ENCODE results near the gene ZNF488. TPM values are rescaled to one million over a fixed set of nuclear protein-coding genes. Genes with fewer than 3 reads are reported as not detected.

ZNF488 gene
- polyA plus RNA-seq, 1 donor from 2014 or later, result 0.85 TPM

- H3K79me2 ChIP-seq (replicated peaks; ENCODE audit: insufficient read depth, low read length), result no peaks in the 10 kb centered on the region
- H3K27ac ChIP-seq (ENCODE audit: low read length), result no peak overlapping the region
- H3K4me3 ChIP-seq (ENCODE audit: low read length), result no peak overlapping the region
- no peak for TF ChIP-seq TAF1 (IDR thresholded peaks at IDR 0.05; ENCODE audit: low read depth)
- TF ChIP-seq MXI1 (conservative IDR thresholded peaks at IDR 0.05; ENCODE audit: poor library complexity, severe bottlenecking), result no peak
- no peak for TF ChIP-seq EP300 (conservative IDR thresholded peaks at IDR 0.05; ENCODE audit: poor library complexity, severe bottlenecking)
- TF ChIP-seq POLR2AphosphoS5 (IDR thresholded peaks at IDR 0.05), result no peak
- no peak for TF ChIP-seq CTCF (IDR thresholded peaks at IDR 0.05; ENCODE audit: poor library complexity, severe bottlenecking)
- no peak for TF ChIP-seq REST (IDR thresholded peaks at IDR 0.05; ENCODE audit: borderline replicate concordance)
- no peak for TF ChIP-seq RAD21 (conservative IDR thresholded peaks at IDR 0.05)
- no peak for TF ChIP-seq SMC3 (conservative IDR thresholded peaks at IDR 0.05; ENCODE audit: poor library complexity)
- H3K9ac ChIP-seq (ENCODE audit: low read length), result no peak overlapping the region
- no peak overlapping the region for H2AFZ ChIP-seq (ENCODE audit: low read depth, low read length)
- H4K20me1 ChIP-seq (ENCODE audit: insufficient read depth), result no peaks in the 10 kb centered on the region
- no peak overlapping the region for H3K4me2 ChIP-seq (ENCODE audit: low read length)
- no peaks in the 10 kb centered on the region for H3K9me3 ChIP-seq (ENCODE audit: low read length)
- H3K36me3 ChIP-seq (ENCODE audit: insufficient read depth, low read length), result no peaks in the 10 kb centered on the region
- no peaks in the 10 kb centered on the region for H3K27me3 ChIP-seq (ENCODE audit: insufficient read depth, low read depth, low read length)
- no peaks in the 10 kb centered on the region for H3K9me2 ChIP-seq (ENCODE audit: insufficient read depth, low read length)
- H3F3A ChIP-seq (ENCODE audit: insufficient read depth, low read length, poor library complexity, severe bottlenecking), result no peaks in the 10 kb centered on the region
Observed at GRCh38 chr10:47334466-47335295, 49.4 kb downstream of the ZNF488 start.

- H3K27me3 ChIP-seq (ENCODE audit: insufficient read depth, low read depth, low read length), result no peaks in the 10 kb centered on the region
- H3K36me3 ChIP-seq (ENCODE audit: insufficient read depth, low read length), result no peaks in the 10 kb centered on the region
- no peak overlapping the region for H2AFZ ChIP-seq (ENCODE audit: low read depth, low read length)
- H3K9me3 ChIP-seq (ENCODE audit: low read length), result no peaks in the 10 kb centered on the region
- H3K9ac ChIP-seq (ENCODE audit: low read length), result no peak overlapping the region
- no peaks in the 10 kb centered on the region for H3K79me2 ChIP-seq (replicated peaks; ENCODE audit: insufficient read depth, low read length)
- H4K20me1 ChIP-seq (ENCODE audit: insufficient read depth), result no peaks in the 10 kb centered on the region
- H3K27ac ChIP-seq (ENCODE audit: low read length), result no peak overlapping the region
- H3K9me2 ChIP-seq (ENCODE audit: insufficient read depth, low read length), result no peaks in the 10 kb centered on the region
- H3F3A ChIP-seq (ENCODE audit: insufficient read depth, low read length, poor library complexity, severe bottlenecking), result no peaks in the 10 kb centered on the region
- no peak for TF ChIP-seq TAF1 (IDR thresholded peaks at IDR 0.05; ENCODE audit: low read depth)
- TF ChIP-seq POLR2AphosphoS5 (IDR thresholded peaks at IDR 0.05), result no peak
- TF ChIP-seq CTCF (IDR thresholded peaks at IDR 0.05; ENCODE audit: poor library complexity, severe bottlenecking), result no peak
- no peak for TF ChIP-seq MXI1 (conservative IDR thresholded peaks at IDR 0.05; ENCODE audit: poor library complexity, severe bottlenecking)
- TF ChIP-seq SMC3 (conservative IDR thresholded peaks at IDR 0.05; ENCODE audit: poor library complexity), result no peak
- no peak for TF ChIP-seq EZH2 (IDR thresholded peaks at IDR 0.05; ENCODE audit: borderline replicate concordance, insufficient read depth, low read length, poor library complexity, severe bottlenecking)
- no peak for TF ChIP-seq EP300 (conservative IDR thresholded peaks at IDR 0.05; ENCODE audit: poor library complexity, severe bottlenecking)
- H3K4me3 ChIP-seq (ENCODE audit: low read length), result no peak overlapping the region
- H3K4me2 ChIP-seq (ENCODE audit: low read length), result no peak overlapping the region
Observed at GRCh38 chr10:47333532-47333931, 50.6 kb downstream of the ZNF488 start.

All from neural cell (in vitro differentiated cells).